H9 (cell line): ENCODE measurements around the gene TIAM1. TPM values are rescaled to one million over a fixed set of nuclear protein-coding genes. Genes with fewer than 3 reads are reported as not detected.

Experiments
- DNase-seq: peaks from one replicate; pipeline ENCODE4 v3.0.0-alpha.2; 2017
- H2AFZ ChIP-seq: one replicate; pipeline ENCODE4 v1.6.1; 2013; ENCODE audit warnings: mild to moderate bottlenecking, low read length, control low read depth, moderate library complexity
- H2AK5ac ChIP-seq: 2 replicates; pipeline ENCODE4 v1.6.1; 2013; ENCODE audit warnings: low read length, control low read depth, mixed read lengths; ENCODE audit not compliant: insufficient read length
- H2BK120ac ChIP-seq: one replicate; pipeline ENCODE4 v1.6.1; 2013; ENCODE audit warnings: low read depth, mild to moderate bottlenecking, low read length, control low read depth, inconsistent platforms; ENCODE audit not compliant: poor library complexity, severe bottlenecking
- H2BK12ac ChIP-seq: 2 replicates; pipeline ENCODE4 v1.6.1; 2013; ENCODE audit warnings: low read length, control low read depth, mixed read lengths, low read depth; ENCODE audit not compliant: insufficient read length
- H2BK15ac ChIP-seq: 2 replicates; pipeline ENCODE4 v1.6.1; 2013; ENCODE audit warnings: low read depth, low read length, control low read depth
- H2BK20ac ChIP-seq: one replicate; pipeline ENCODE4 v1.6.1; 2013; ENCODE audit warnings: low read depth, mild to moderate bottlenecking, low read length, control low read depth, inconsistent platforms; ENCODE audit not compliant: poor library complexity, severe bottlenecking
- H2BK5ac ChIP-seq: 2 replicates; pipeline ENCODE4 v1.6.1; 2013; ENCODE audit warnings: low read length, control low read depth, mixed read lengths; ENCODE audit not compliant: insufficient read length
- H3K14ac ChIP-seq: 2 replicates; pipeline ENCODE4 v1.6.1; 2013; ENCODE audit warnings: low read length, control low read depth; ENCODE audit not compliant: insufficient read depth
- H3K18ac ChIP-seq: 2 replicates; pipeline ENCODE4 v1.6.1; 2013; ENCODE audit warnings: low read depth, mild to moderate bottlenecking, mixed read lengths, low read length, control low read depth; ENCODE audit not compliant: insufficient read length
- H3K23ac ChIP-seq: 2 replicates; pipeline ENCODE4 v1.6.1; 2013; ENCODE audit warnings: low read length, control low read depth, mixed read lengths, low read depth; ENCODE audit not compliant: insufficient read length
- H3K23me2 ChIP-seq: 2 replicates; pipeline ENCODE4 v1.6.1; 2013; ENCODE audit warnings: low read depth, mild to moderate bottlenecking, mixed read lengths, low read length, control low read depth; ENCODE audit not compliant: insufficient read length, poor library complexity, severe bottlenecking
- H3K27ac ChIP-seq: 2 replicates; pipeline ENCODE4 v1.5.1; 2013; ENCODE audit warnings: low read length, control low read depth, mixed read lengths, low read depth; ENCODE audit not compliant: insufficient read length
- H3K27me3 ChIP-seq: 2 replicates; pipeline ENCODE4 v1.6.1; 2013; ENCODE audit warnings: low read length, control low read depth, inconsistent platforms; ENCODE audit not compliant: insufficient read depth
- H3K4ac ChIP-seq: 2 replicates; pipeline ENCODE4 v1.6.1; 2013; ENCODE audit warnings: low read depth, mild to moderate bottlenecking, control low read depth, inconsistent platforms, low read length, moderate library complexity
- H3K4me1 ChIP-seq: 2 replicates; pipeline ENCODE4 v1.6.1; 2013; ENCODE audit warnings: low read length, control low read depth, inconsistent platforms; ENCODE audit not compliant: insufficient read depth
- H3K4me2 ChIP-seq: 2 replicates; pipeline ENCODE4 v1.6.1; 2013; ENCODE audit warnings: low read length, control low read depth, mixed read lengths; ENCODE audit not compliant: insufficient read length, insufficient read depth
- H3K56ac ChIP-seq: 2 replicates; pipeline ENCODE4 v1.6.1; 2013; ENCODE audit warnings: low read depth, mild to moderate bottlenecking, mixed read lengths, low read length, control low read depth; ENCODE audit not compliant: insufficient read length
- H3K79me1 ChIP-seq: 2 replicates; pipeline ENCODE4 v1.6.1; 2013; ENCODE audit warnings: low read depth, mild to moderate bottlenecking, moderate library complexity, low read length, control low read depth, inconsistent platforms; ENCODE audit not compliant: insufficient read depth, poor library complexity, severe bottlenecking
- H3K79me2 ChIP-seq: 2 replicates; pipeline ENCODE4 v1.6.1; 2013; ENCODE audit warnings: low read length, control low read depth, inconsistent platforms; ENCODE audit not compliant: insufficient read depth
- H3K9ac ChIP-seq: 2 replicates; pipeline ENCODE4 v1.6.1; 2013; ENCODE audit warnings: low read length, control low read depth, mixed read lengths; ENCODE audit not compliant: insufficient read length; ENCODE audit errors: extremely low read depth
- H3K9me3 ChIP-seq: one replicate; pipeline ENCODE4 v1.6.1; 2013; ENCODE audit warnings: low read depth, low read length, inconsistent platforms; ENCODE audit not compliant: control insufficient read depth
- H3T11ph ChIP-seq: one replicate; pipeline ENCODE4 v1.6.1; 2013; ENCODE audit warnings: mild to moderate bottlenecking, low read length, control low read depth, inconsistent platforms
- H4K20me1 ChIP-seq: one replicate; pipeline ENCODE4 v1.6.1; 2013; ENCODE audit not compliant: control insufficient read depth, insufficient read length, insufficient read depth
- H4K5ac ChIP-seq: 2 replicates; pipeline ENCODE4 v1.6.1; 2013; ENCODE audit warnings: low read depth, mild to moderate bottlenecking, mixed read lengths, low read length, control low read depth; ENCODE audit not compliant: insufficient read length
- H4K8ac ChIP-seq: replicated peaks from 2 replicates; pipeline ENCODE4 v1.6.1; 2013; ENCODE audit warnings: low read length, control low read depth, mixed read lengths, low read depth; ENCODE audit not compliant: insufficient read length
- H4K91ac ChIP-seq: 2 replicates; pipeline ENCODE4 v1.6.1; 2013; ENCODE audit warnings: low read depth, mild to moderate bottlenecking, moderate library complexity, mixed read lengths, low read length, control low read depth; ENCODE audit not compliant: insufficient read length
- H3K27ac Mint-ChIP-seq, 3 experiments: 2 replicates in 2 of 3; 3 replicates in 1 of 3; pipeline ENCODE4 v1.8.0; 2020 to 2021; ENCODE audit warnings: mixed read lengths in 3 of 3, mild to moderate bottlenecking in 1 of 3, moderate library complexity in 1 of 3
- H3K27me3 Mint-ChIP-seq: 2 replicates; pipeline ENCODE4 v1.8.0; 2021; ENCODE audit warnings: low read depth, mild to moderate bottlenecking, moderate library complexity, mixed read lengths
- H3K36me3 Mint-ChIP-seq, 3 experiments: 2 replicates in 2 of 3; 3 replicates in 1 of 3; pipeline ENCODE4 v1.8.0; 2020 to 2021; ENCODE audit warnings: low read depth in 3 of 3, mixed read lengths in 3 of 3; ENCODE audit not compliant: insufficient read depth in 1 of 3
- H3K4me1 Mint-ChIP-seq, 2 experiments: 2 replicates each; pipeline ENCODE4 v1.8.0; 2020; ENCODE audit warnings: mixed read lengths in 2 of 2
- H3K4me3 Mint-ChIP-seq, 2 experiments: 2 replicates in 1 of 2; 3 replicates in 1 of 2; pipeline ENCODE4 v1.8.0; 2020 to 2021; ENCODE audit warnings: mild to moderate bottlenecking in 2 of 2, mixed read lengths in 2 of 2, moderate library complexity in 1 of 2
- H3K9me3 Mint-ChIP-seq, 2 experiments: 2 replicates in 1 of 2; 3 replicates in 1 of 2; pipeline ENCODE4 v1.8.0; 2020; ENCODE audit warnings: mild to moderate bottlenecking in 2 of 2, mixed read lengths in 2 of 2, moderate library complexity in 1 of 2
- WGBS: extraction: QIAGEN DNeasy Blood & Tissue Kit; methylation state at CpG from one replicate; pipeline ENCODE4 v1.1.7; 2013; ENCODE audit warnings: missing lambda C conversion rate, low lambda C conversion rate, mixed read lengths; ENCODE audit not compliant: insufficient read length; ENCODE audit errors: extremely low coverage; 5-methylcytosine and 5-hydroxymethylcytosine counted together
- total RNA-seq: library from RNA; stranded (reverse); gene quantifications from 2 replicates; pipeline ENCODE4 v1.2.1, GENCODE V29; 2021
- TF ChIP-seq, protein P1 (sequence below): fragments of 200-600 bp; sonication (generic); conservative IDR thresholded peaks from 3 replicates; pipeline ENCODE4 v1.8.0; 2021; ENCODE audit warnings: antibody characterized with exemption, mild to moderate bottlenecking

Gene TIAM1
- total RNA-seq, 1 experiment from 2014 or later = 23.1 TPM

DNA sequence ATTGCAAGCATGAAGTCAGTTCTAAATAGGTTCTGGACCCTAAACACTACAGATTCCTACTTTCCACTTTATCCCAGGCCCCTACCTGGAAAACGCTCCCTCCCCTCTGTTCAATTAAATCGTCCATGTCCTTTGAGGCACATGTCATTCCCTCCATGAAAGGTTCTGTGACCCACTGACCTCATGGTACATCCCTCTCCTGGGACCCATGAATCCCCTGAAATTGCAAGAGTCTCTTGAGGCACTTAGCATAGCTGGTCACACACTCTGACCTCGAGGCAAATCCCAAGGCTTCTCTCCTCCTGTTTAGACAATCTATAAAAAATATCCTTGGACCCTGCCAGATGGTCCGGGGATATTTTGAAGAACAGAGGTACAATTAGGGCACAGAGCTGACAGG lies 271.5 kb downstream of the TIAM1 start:
- H3K27me3 Mint-ChIP-seq = no peaks in the 10 kb centered on the region
- Histone ChIP-seq H4K91ac (no peak overlapping the region), H3K79me1 (no peaks in the 10 kb centered on the region), H3K14ac (no peak overlapping the region), H3K4me1 (no peaks in the 10 kb centered on the region), H3K27me3 (no peaks in the 10 kb centered on the region), H3K27ac (no peak overlapping the region), H3K56ac (no peak overlapping the region), H2AFZ (no peak overlapping the region), H4K5ac (no peak overlapping the region), H2BK12ac (no peak overlapping the region), H3K23me2 (no peaks in the 10 kb centered on the region), H3K23ac (no peak overlapping the region), H4K8ac (no peak overlapping the region), H2AK5ac (no peak overlapping the region), H2BK20ac (no peak overlapping the region), H2BK120ac (no peak overlapping the region), H3K9ac (no peak overlapping the region), H3T11ph (no peak overlapping the region), H3K79me2 (no peaks in the 10 kb centered on the region), H2BK15ac (no peak overlapping the region), H3K4ac (no peak overlapping the region), H4K20me1 (no peaks in the 10 kb centered on the region), H3K18ac (no peak overlapping the region), H3K4me2 (no peak overlapping the region), H2BK5ac (no peak overlapping the region), H3K9me3 (no peaks in the 10 kb centered on the region)
- DNase-seq = no peak
- peaks cover 0 to 4% of the 10 kb centered on the region in 2 experiments; a peak in 2 of 5 replicates for H3K9me3 Mint-ChIP-seq
- peak overlapping the region in 1 of 3 experiments; percentile 61; a peak in 1 of 7 replicates for H3K27ac Mint-ChIP-seq
- WGBS = no CpG with 5 or more reads among the region's 4 CpGs
- no peaks in the 10 kb centered on the region; a peak in 1 of 7 replicates for H3K36me3 Mint-ChIP-seq
- peaks cover 0 to 3% of the 10 kb centered on the region in 2 experiments; a peak in 2 of 4 replicates for H3K4me1 Mint-ChIP-seq
- no peak overlapping the region for H3K4me3 Mint-ChIP-seq
- TF ChIP-seq, protein P1, sequence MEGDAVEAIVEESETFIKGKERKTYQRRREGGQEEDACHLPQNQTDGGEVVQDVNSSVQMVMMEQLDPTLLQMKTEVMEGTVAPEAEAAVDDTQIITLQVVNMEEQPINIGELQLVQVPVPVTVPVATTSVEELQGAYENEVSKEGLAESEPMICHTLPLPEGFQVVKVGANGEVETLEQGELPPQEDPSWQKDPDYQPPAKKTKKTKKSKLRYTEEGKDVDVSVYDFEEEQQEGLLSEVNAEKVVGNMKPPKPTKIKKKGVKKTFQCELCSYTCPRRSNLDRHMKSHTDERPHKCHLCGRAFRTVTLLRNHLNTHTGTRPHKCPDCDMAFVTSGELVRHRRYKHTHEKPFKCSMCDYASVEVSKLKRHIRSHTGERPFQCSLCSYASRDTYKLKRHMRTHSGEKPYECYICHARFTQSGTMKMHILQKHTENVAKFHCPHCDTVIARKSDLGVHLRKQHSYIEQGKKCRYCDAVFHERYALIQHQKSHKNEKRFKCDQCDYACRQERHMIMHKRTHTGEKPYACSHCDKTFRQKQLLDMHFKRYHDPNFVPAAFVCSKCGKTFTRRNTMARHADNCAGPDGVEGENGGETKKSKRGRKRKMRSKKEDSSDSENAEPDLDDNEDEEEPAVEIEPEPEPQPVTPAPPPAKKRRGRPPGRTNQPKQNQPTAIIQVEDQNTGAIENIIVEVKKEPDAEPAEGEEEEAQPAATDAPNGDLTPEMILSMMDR = no peak
